Ascending aorta (tissue), 2 donors: ENCODE measurements around the gene PPM1A. TPM values are rescaled to one million over a fixed set of nuclear protein-coding genes. Genes with fewer than 3 reads are reported as not detected.

ENCODE experiments used
- DNase-seq, 2 donors: peaks; one replicate each; pipeline ENCODE4 v3.0.0-alpha.2; 2019; ENCODE audit warnings: low spot score in 2 of 2
- H3K27ac ChIP-seq, 2 donors: fragments of 200-600 bp; sonication (generic); one replicate each; pipeline ENCODE4 v1.5.1; 2016 to 2017; ENCODE audit warnings: mild to moderate bottlenecking in 1 of 2
- H3K27me3 ChIP-seq: fragments of 200-600 bp; sonication (generic); one replicate; pipeline ENCODE4 v1.5.1; 2017
- H3K36me3 ChIP-seq, 2 donors: fragments of 200-600 bp; sonication (generic); one replicate each; pipeline ENCODE4 v1.5.1; 2016
- H3K4me1 ChIP-seq, 2 donors: fragments of 200-600 bp; sonication (generic); one replicate each; pipeline ENCODE4 v1.5.1; 2016 to 2017; ENCODE audit warnings: mild to moderate bottlenecking in 1 of 2
- H3K4me3 ChIP-seq, 2 donors: fragments of 200-600 bp; sonication (generic); one replicate each; pipeline ENCODE4 v1.5.1; 2016 to 2017; ENCODE audit warnings: mild to moderate bottlenecking in 1 of 2
- H3K9me3 ChIP-seq, 2 donors: fragments of 200-600 bp; sonication (generic); one replicate each; pipeline ENCODE4 v1.5.1; 2016
- CTCF ChIP-seq, 3 experiments: fragments of 200-600 bp in 2 of 3; fragments of 450-650 bp in 1 of 3; sonication (generic) in 2 of 3; IDR thresholded peaks; one replicate each; pipeline ENCODE4 v1.5.1; 2016 to 2019; ENCODE audit warnings: antibody characterized with exemption in 3 of 3, mild to moderate bottlenecking in 1 of 3, moderate library complexity in 1 of 3
- intact Hi-C: fragments of 100-400 bp; cut with DNase I; formaldehyde crosslinking; loops from one replicate; pipeline ENCODE4 v1.15.1; 2023
- total RNA-seq: library from RNA; depleted of rRNA; stranded (reverse); fragments of >200 nt; gene quantifications from one replicate; pipeline ENCODE4 v1.1.0, GENCODE V29; 2016

PPM1A gene
- total RNA-seq, 1 donor from 2014 or later, result 25.0 TPM

GRCh38 chr14:60214415-60215126, 34.5 kb upstream of the PPM1A start:
- no peak overlapping the region for H3K4me3 ChIP-seq
- no peak for DNase-seq
- intact Hi-C loops, result no loop called here
- H3K9me3 ChIP-seq, result no peaks in the 10 kb centered on the region
- H3K36me3 ChIP-seq, result no peaks in the 10 kb centered on the region
- no peaks in the 10 kb centered on the region for H3K27me3 ChIP-seq
- peaks cover 0 to 3% of the 10 kb centered on the region in 2 donors for H3K4me1 ChIP-seq
- no peak for TF ChIP-seq CTCF (IDR thresholded peaks at IDR 0.05)
- H3K27ac ChIP-seq, result no peak overlapping the region

GRCh38 chr14:60215127-60215444, 33.9 kb upstream of the PPM1A start:
- H3K36me3 ChIP-seq, result no peaks in the 10 kb centered on the region
- intact Hi-C loops, result no loop called here
- no peak for TF ChIP-seq CTCF (IDR thresholded peaks at IDR 0.05)

GRCh38 chr14:60215520-60216420, 33.3 kb upstream of the PPM1A start:
- Histone ChIP-seq H3K27ac (no peak overlapping the region), H3K4me3 (no peak overlapping the region), H3K9me3 (no peaks in the 10 kb centered on the region), H3K27me3 (no peaks in the 10 kb centered on the region), H3K36me3 (no peaks in the 10 kb centered on the region), H3K4me1 (peaks cover 0 to 3% of the 10 kb centered on the region in 2 donors)
- TF ChIP-seq CTCF (IDR thresholded peaks at IDR 0.05), result no peak
- DNase-seq, result no peak
- intact Hi-C loops, result no loop called here

More at GRCh38 chr14:60215127-60215444, 33.9 kb upstream of the PPM1A start:
- no peak for DNase-seq
- no peak overlapping the region for H3K27ac ChIP-seq
- peaks cover 0 to 3% of the 10 kb centered on the region in 2 donors for H3K4me1 ChIP-seq
- no peak overlapping the region for H3K4me3 ChIP-seq
- H3K9me3 ChIP-seq, result no peaks in the 10 kb centered on the region
- H3K27me3 ChIP-seq, result no peaks in the 10 kb centered on the region

GRCh38 chr14:60217713-60218112, 31.3 kb upstream of the PPM1A start:
- H3K27ac ChIP-seq, result peak overlapping the region in 1 of 2 donors; percentile 44
- H3K36me3 ChIP-seq, result no peaks in the 10 kb centered on the region
- TF ChIP-seq CTCF (IDR thresholded peaks at IDR 0.05), result no peak
- intact Hi-C loops, result no loop called here
- H3K27me3 ChIP-seq, result no peaks in the 10 kb centered on the region
- H3K9me3 ChIP-seq, result no peaks in the 10 kb centered on the region
- DNase-seq, result no peak
- H3K4me1 ChIP-seq, result peaks cover 0 to 3% of the 10 kb centered on the region in 2 donors
- no peak overlapping the region for H3K4me3 ChIP-seq

GRCh38 chr14:60220084-60220483, 28.9 kb upstream of the PPM1A start:
- Histone ChIP-seq H3K4me1 (peaks cover 0 to 3% of the 10 kb centered on the region in 2 donors), H3K9me3 (no peaks in the 10 kb centered on the region), H3K27ac (no peak overlapping the region), H3K4me3 (no peak overlapping the region), H3K27me3 (no peaks in the 10 kb centered on the region), H3K36me3 (no peaks in the 10 kb centered on the region)
- DNase-seq, result no peak
- TF ChIP-seq CTCF (IDR thresholded peaks at IDR 0.05), result no peak
- intact Hi-C loops, result no loop called here
